ENCODE measurements around the gene CMIP.

CMIP gene

GRCh38 chr16:81448154-81449131 lies 3.8 kb downstream of the CMIP start:
- no peak for DNase-seq

GRCh38 chr16:81449241-81449640 lies 4.6 kb downstream of the CMIP start:
- DNase-seq, result no peak

DNA sequence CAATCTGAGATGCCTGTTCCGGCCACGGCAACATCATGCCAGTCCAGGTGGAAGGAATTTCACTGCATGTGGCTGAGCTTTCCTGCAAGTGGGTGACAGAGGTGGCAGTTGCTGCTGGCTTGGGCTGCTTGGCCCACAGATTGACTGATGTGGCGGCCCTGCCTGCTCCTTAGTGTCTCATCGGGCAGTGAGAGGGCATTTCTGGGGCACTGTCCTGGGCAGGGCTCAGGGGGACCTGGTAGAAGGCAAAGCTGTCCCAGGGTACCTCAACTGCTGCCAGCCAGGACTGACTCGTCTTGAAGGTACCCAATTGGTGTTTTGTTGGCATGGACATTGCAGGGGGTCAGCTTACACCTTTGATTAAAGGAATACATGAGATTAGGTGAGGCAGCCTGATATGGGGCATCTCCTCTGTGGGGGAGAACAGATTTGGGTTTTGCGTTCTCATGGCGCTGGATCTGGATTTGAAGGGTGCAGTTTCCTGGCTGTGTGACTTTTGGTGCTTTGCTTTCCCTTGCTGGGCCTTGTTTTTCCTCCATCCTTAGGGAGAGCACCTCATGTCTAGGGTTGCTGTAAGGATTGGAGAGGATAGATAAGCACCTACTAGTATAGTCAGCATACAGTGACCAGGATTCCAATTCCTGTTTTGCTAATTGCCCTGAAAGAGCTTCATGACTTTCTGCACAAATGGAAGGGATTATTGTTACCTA lies 5.4 kb downstream of the CMIP start:
- no peak for DNase-seq

- DNase-seq, result no peak
Observed at GRCh38 chr16:81450783-81451491, 6.3 kb downstream of the CMIP start.

DNA sequence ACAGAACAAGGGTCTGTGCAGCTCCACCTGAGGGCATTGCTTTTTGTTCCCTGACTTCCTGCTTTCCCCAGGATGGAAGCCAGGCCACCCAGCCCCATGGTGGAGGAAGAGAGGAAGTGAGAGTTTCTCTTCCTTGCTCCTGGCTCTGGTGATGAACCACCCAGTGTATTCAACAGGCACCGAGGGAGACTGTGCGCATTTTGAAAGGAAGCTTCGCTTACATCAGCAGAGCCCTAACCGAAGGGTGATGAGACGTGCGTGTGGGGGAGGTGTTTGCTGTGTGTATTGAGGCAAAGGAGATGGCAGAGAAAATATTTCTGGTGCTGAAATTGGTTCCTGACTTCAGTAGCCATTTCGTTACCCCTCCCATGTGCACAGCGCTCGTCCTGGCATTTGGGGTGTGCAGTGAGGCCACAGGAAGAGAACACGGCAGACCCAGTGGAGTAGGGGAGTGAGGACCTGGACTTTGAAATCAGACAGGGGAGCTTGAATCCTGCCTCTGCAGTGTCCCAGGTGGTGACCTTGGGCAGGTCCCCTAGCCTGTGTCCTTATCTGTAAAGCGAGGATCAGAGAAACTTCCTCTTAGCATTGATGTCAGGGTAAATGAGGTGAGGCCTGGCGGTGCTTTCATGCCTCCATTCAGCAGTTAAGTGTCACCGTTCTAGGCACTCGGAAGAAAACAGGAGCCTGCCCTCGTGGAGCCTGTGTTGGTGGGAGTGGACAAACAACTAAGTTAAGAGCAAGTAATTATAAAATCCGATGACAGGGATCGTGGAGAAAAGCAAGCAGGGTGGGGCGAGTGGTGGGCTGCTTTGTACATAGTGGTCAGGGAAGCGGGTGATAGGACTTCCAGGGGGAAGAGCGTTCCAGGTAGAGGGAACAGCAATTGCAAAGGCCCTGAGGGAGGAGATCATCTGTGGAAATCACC lies 7.4 kb downstream of the CMIP start:
- DNase-seq, result no peak

DNA sequence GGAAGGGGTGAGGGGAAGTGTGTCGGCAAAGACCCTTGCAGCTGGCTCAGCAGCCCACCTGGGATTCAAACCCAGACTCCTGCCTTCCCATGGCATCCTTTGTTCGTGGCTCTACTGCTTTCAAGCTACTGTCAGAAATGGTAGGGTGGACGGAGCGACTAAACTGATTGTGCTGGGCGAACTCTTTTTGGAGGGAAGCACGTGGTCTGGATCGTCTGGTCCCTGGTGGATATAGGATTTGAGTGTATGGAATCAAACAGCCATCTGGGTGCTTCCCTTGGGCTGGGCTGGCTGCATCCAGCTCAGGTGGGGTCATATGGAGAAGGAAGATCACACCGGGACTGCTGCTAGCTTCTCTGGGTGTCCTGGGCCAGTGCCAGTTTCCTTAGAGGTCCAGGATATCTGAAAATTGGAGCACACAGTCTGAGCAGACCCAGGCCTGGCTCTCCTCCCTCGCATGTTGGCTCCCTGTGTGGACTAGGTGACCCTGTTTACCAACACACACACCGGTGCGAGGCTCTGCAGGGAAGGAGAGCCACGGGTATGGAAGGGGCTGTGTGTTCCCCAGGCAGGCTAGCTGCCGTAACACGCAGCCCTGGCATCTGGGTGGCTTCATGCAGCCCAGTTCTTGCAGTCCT lies 8.6 kb downstream of the CMIP start:
- DNase-seq, result no peak

DNA sequence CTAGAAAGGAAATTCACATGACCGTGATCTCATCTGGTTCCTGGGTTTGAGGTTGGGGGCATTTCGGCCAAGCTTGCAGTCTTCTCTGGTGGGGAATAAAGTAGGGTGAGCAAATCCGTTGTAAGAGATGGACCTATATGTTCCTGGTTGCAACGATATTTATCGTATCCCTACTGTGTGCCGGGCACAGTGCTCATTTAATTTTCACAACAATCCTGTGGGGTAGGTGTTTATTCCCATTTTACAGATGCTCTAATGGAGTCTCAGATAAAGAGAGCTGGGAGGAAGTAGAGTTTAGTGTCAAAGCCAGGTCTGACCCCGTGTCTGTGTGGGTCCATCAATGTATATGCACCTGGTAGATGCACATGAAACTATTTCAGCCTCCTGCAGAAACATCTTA lies 9.4 kb downstream of the CMIP start:
- no peak for DNase-seq

DNA sequence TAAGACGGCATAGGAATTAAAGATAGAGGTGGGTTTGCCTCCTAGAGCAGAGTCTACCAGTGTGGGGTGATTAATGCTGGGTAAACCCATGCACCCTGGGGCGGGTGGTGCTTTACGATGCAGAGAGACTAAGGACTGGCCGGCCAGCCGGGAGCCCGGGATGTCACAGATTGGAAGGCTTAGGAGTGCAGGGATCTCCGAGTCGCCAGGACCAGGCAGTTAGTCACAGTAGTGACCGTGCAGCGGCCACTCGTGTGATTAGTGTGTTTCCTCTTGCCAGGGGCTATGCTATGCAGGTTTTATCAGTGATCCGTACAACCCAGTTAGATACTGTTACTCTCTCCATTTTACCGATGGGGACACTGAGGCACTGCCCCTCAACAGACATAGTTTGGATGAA lies 10.4 kb downstream of the CMIP start:
- DNase-seq, result no peak

DNA sequence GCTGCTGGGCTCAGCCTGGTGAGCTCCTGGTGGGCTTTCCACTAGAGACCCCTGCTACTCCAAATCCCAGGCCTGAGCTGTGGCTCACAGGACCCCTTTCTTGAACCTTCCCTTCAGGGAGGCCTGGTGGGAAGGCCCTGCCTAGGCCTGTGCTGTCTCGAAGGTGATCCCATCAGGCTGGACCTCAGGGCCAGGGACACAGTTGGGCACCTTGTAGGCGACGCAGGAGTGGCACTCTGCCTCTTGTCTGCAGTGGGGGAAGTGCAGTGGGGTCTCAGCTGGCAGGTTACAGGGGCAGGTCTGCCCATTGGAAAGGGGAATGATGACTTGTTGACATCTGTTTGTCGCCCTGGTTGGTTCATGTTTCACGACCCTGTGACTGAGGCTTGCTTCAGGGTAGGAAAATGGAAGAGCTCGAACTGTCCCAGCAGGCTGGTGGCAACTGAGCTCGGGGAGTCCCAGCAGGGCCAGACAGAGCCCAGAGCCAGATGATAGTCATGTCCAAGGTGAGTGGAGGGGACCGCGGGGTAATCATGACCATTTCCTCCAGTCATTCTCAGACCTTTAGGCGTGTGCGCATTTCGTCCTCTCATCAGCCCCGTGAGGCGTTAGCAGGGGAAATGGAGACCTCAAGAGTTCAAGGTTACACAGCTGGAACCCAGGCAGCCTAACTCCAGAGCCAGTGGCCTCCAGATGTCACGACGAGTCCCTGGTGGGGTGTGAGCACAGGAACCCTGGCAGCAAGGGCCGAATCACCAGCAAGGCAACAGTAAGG lies 11.3 kb downstream of the CMIP start:
- no peak for DNase-seq

DNA sequence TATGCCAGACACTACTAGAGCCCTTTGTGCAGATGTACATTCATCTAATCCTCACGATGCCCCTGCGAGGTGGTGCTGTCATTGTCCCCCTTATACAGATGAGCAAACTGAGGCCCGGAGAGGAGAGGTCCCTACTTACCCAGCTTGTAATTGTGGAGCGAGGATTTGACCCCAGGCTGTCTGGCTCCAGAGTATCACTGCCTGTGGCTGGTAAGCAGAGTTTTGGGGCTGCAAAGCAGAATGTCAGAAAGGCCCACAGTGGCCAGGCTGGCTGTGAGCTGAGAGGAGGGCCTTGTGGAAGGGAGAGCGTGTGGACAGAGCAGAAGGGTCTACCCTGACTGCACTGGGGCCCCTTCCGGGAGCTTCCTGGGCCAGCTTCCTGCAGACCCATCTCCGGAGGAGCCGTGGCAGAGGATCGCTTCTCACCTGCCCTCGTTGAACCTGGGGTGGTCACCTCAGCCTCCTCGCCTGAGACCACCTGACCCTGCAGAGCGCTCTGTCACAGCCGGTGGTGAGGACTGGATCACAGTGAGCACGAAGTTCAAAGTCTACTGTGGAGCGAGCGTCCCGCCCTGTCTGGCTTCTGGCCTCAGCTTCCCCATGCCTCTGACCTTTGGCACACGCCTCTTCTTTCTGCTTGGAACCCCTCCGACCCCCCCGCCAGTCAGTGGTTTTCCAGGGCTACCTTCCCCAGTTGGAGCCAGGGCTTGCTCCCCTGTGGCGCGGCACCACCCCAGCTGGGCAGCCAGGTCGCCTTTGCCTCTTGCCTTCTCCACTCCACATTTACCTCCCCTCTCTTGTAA lies 12.1 kb downstream of the CMIP start:
- no peak for DNase-seq

- DNase-seq, result no peak
Observed at GRCh38 chr16:81457326-81458133, 12.9 kb downstream of the CMIP start.

GRCh38 chr16:81458149-81458669 lies 13.6 kb downstream of the CMIP start:
- DNase-seq, result no peak

DNA sequence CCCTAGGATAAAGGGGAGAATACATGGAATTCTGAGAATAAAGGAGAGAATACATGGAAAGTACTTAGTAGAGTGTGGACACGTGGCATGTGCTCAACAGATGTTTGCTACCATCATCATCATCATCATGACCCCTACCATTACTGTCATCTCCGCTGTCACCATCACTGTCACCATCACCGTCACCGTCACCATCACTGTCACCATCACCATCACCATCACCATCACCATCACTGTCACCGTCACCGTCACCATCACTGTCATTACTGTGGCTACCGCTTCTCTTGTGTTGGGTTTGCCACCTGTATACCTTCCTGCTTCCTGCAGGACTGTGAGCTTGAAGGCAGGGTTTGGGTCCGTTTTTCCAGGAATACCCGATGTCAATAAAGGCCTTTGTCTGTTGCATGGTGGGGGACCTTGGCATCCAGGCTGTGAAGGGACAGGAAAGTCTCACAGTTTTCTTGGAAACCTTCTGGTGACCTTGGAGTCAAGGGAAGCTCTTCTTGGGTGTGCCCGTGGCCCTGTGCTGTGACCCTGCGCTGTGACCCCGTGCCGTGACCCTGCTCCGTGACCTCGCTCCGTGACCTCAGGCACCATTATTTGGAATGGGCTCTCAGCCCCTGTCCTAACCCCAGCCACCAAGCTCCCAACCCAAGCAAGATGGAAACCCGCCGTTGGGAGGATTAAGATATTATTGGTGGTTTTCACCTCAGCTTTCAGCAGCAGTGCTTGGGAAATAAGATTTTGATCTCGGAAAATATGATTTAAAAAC lies 14.4 kb downstream of the CMIP start:
- no peak for DNase-seq

DNA sequence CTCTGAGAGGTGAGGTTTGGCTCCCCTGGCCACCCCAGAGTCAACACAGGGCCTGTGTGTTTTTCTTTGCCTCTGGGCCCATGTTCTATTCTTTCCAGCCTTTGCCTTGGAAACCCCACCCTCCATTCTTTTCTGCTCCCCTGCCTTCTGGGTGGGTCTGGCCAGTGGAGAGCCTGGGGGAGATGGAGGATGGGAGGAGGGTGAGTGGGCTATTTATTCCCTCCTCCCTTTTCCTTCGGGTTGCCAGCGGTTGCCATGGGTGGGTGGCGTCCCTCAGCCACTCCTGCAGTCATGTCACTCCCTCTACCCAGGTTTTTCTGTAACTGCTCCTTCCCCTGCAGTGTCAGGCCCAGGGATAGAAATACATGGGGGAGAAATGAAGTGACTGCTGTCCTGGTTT lies 15.5 kb downstream of the CMIP start:
- DNase-seq, result no peak

DNA sequence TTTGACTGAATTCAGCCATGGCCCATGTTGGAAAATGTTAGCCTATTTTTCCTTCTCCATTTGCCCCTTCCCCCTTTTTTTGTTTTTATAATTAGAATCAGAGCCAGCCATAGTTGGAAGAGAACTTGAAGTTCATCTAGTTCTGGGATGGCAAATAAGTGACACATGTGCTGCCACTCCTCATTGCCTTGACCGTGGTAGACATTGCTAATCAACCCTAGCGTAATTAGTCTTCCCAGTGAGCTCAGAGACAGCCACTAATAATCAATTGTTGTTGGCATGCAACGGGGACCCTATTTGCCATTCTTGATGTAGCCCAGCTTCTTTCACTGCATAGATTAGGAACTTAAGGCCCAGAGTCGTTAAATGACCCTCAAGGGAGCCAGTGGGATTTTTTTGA lies 16.6 kb downstream of the CMIP start:
- DNase-seq, result no peak

DNA sequence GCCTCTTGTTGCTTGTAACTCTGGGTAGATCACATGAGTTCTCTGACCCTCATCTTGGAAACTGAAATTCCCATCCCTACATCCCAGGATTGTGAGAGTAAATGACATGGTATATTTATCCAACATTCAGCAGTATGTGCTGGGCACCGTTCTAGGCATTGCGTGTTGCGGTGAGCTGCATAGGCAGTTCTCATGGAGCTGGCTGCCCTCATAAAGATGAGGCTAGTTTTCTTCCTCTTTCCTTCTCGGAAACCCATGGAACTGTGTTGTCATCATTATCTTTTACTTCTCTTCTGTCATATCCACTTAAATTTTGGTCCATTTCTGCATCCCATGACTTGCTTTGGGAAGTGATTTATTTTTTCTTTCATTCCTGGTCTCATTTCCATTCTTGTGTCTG lies 17.2 kb downstream of the CMIP start:
- no peak for DNase-seq

DNA sequence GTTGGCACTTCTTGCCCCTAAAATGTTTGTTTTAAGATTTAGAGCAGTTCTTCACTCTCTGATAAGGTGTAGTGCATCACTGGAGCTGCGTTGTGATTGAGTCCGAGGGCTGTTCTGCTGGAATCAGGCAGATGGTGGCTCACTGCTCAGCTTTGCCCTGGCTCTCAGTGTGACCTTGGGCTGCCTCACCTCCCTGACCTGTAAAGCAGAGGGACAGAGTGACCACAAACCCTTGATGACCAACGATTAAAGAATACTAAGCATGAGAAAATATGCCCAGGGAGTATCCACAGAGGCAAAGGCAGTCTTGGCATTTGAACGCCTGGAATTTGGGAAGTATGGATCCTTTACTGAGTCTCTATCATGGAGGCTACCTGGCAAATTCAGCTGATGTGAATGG lies 18.1 kb downstream of the CMIP start:
- no peak for DNase-seq

DNA sequence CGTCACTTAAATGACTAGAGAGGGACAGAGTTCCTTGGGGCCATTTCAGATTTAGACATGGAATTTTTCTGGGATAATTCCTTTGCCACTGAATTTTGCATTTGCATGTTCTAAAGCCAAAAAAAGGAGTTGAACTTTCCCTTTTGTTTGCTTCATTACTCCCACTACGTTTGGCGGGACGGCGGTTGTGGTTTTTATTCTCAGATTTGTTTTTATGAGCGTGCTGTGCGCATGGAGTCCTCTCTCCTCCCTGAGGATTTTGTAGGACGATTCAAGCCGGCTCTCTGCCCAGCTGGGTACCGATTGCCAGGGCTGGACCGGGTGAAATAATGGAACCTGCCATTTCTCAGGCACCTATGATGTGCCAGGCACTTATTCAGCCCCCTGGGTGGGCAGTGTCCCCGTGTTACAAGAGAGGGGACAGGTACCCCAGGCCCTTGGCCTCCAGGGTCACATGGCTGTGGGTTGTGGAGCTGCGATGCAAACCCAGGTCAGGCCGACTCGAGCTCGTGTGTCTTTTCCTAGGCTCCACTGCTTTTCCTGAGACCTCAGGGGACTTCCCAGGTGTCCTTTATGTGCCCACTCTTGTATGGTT lies 18.8 kb downstream of the CMIP start:
- no peak for DNase-seq

Measured in SHP77 (cell line).